Measurements from ENCODE around the gene ROBO3. TPM values are rescaled to one million over a fixed set of nuclear protein-coding genes. Genes with fewer than 3 reads are reported as not detected.
A peak's percentile ranks its signal among the peaks of the same experiment; 100 is the strongest.

The ROBO3 gene
- total RNA-seq, 3 donors from 2014 or later = 4.0 to 10.3 (median 8.5) TPM

GRCh38 chr11:124898263-124898680 is 33.0 kb downstream of the ROBO3 start:
- H3K4me1 ChIP-seq (ENCODE audit: low read depth) = no peaks in the 10 kb centered on the region
- no peak for TF ChIP-seq CTCF (IDR thresholded peaks at IDR 0.05)
- DNase-seq = no peak
- intact Hi-C loops (cut with DNase I, micrococcal nuclease) = no loop called here
- no peaks in the 10 kb centered on the region for H3K9me3 ChIP-seq
- no peak for ATAC-seq
- H3K36me3 ChIP-seq (ENCODE audit: low read depth) = no peaks in the 10 kb centered on the region
- H3K4me3 ChIP-seq = no peak overlapping the region

- ATAC-seq (no peak), DNase-seq (no peak)
- no peaks in the 10 kb centered on the region for H3K9me3 ChIP-seq
- H3K4me3 ChIP-seq = no peak overlapping the region
- no peak for TF ChIP-seq CTCF (IDR thresholded peaks at IDR 0.05)
- intact Hi-C loops (cut with DNase I, micrococcal nuclease) = no loop called here
- H3K4me1 ChIP-seq (ENCODE audit: low read depth) = no peaks in the 10 kb centered on the region
- no peaks in the 10 kb centered on the region for H3K36me3 ChIP-seq (ENCODE audit: low read depth)
These were observed 33.5 kb downstream of the ROBO3 start for GRCh38 chr11:124898711-124899110.

GRCh38 chr11:124899383-124900145 is 34.3 kb downstream of the ROBO3 start:
- no peaks in the 10 kb centered on the region for H3K36me3 ChIP-seq (ENCODE audit: low read depth)
- intact Hi-C loops (cut with DNase I, micrococcal nuclease) = no loop called here
- H3K9me3 ChIP-seq = no peaks in the 10 kb centered on the region
- no peak for DNase-seq
- no peak for ATAC-seq
- H3K4me1 ChIP-seq (ENCODE audit: low read depth) = no peaks in the 10 kb centered on the region
- H3K4me3 ChIP-seq = no peak overlapping the region
- TF ChIP-seq CTCF (IDR thresholded peaks at IDR 0.05) = no peak

GRCh38 chr11:124900464-124900863 is 35.2 kb downstream of the ROBO3 start:
- intact Hi-C loops (cut with DNase I, micrococcal nuclease) = no loop called here

GRCh38 chr11:124902616-124903015 is 37.4 kb downstream of the ROBO3 start:
- Histone ChIP-seq H3K9me3 (no peaks in the 10 kb centered on the region), H3K36me3 (ENCODE audit: low read depth) (no peaks in the 10 kb centered on the region), H3K4me1 (ENCODE audit: low read depth) (no peaks in the 10 kb centered on the region), H3K4me3 (no peak overlapping the region)
- ATAC-seq (no peak), DNase-seq (no peak)
- TF ChIP-seq CTCF (IDR thresholded peaks at IDR 0.05) = no peak
- intact Hi-C loops (cut with DNase I, micrococcal nuclease) = no loop called here

More at GRCh38 chr11:124900464-124900863, 35.2 kb downstream of the ROBO3 start:
- Histone ChIP-seq H3K9me3 (no peaks in the 10 kb centered on the region), H3K36me3 (ENCODE audit: low read depth) (no peaks in the 10 kb centered on the region), H3K4me1 (ENCODE audit: low read depth) (no peaks in the 10 kb centered on the region), H3K4me3 (no peak overlapping the region)
- TF ChIP-seq CTCF (IDR thresholded peaks at IDR 0.05) = no peak
- DNase-seq (no peak), ATAC-seq (peak; percentile 33)

All from mucosa of descending colon (tissue), 3 donors.